Transverse colon (tissue), 4 donors: ENCODE results near the gene ANO9. TPM values are rescaled to one million over a fixed set of nuclear protein-coding genes. Genes with fewer than 3 reads are reported as not detected.
"Not testable (repeated sequence)": the region's sequence is repeated elsewhere in the genome, so short reads cannot be mapped to it uniquely, and the experiment has no call there.

Experiments
- DNase-seq: peaks from one replicate; pipeline ENCODE4 v3.0.0-alpha.2; 2019
- H3K27ac ChIP-seq, 4 donors: fragments of 200-600 bp; sonication (generic); 2 replicates each; pipeline ENCODE4 v1.5.1; 2016 to 2018; ENCODE audit warnings: inconsistent platforms in 4 of 4
- H3K27me3 ChIP-seq: fragments of 200-600 bp; sonication (generic); 2 replicates; pipeline ENCODE4 v1.5.1; 2017; ENCODE audit warnings: inconsistent platforms
- H3K36me3 ChIP-seq, 4 donors: fragments of 200-600 bp; sonication (generic); 2 replicates each; pipeline ENCODE4 v1.5.1; 2017 to 2019; ENCODE audit warnings: inconsistent platforms in 4 of 4
- H3K4me1 ChIP-seq, 4 donors: fragments of 200-600 bp; sonication (generic); 2 replicates each; pipeline ENCODE4 v1.5.1; 2017 to 2020; ENCODE audit warnings: inconsistent platforms in 4 of 4
- H3K4me3 ChIP-seq, 4 donors: fragments of 200-600 bp; sonication (generic); 1 replicate in 1 of 4; 2 replicates in 3 of 4; pipeline versions ENCODE4 v1.5.1 to v1.6.1; 2017 to 2019; ENCODE audit warnings: inconsistent platforms in 4 of 4
- H3K9me3 ChIP-seq, 2 donors: fragments of 200-600 bp; sonication (generic); 2 replicates each; pipeline ENCODE4 v1.5.1; 2017 to 2019; ENCODE audit warnings: inconsistent platforms in 2 of 2
- EP300 ChIP-seq: sonication (generic); formaldehyde crosslinking; IDR thresholded peaks from one replicate; pipeline ENCODE4 v1.6.1; 2017; ENCODE audit warnings: antibody characterized with exemption, low read depth
- POLR2A ChIP-seq: fragments of 450-650 bp; IDR thresholded peaks from one replicate; pipeline ENCODE4 v1.6.1; 2016; ENCODE audit warnings: antibody characterized with exemption, mild to moderate bottlenecking, moderate library complexity
- POLR2AphosphoS5 ChIP-seq, 3 donors: sonication (generic); formaldehyde crosslinking; IDR thresholded peaks; one replicate each; pipeline ENCODE4 v1.6.1; 2016; ENCODE audit warnings: antibody characterized with exemption in 3 of 3
- WGBS, 2 donors: methylation state at CpG; one replicate each; pipeline ENCODE4 v1.1.5; 2018; ENCODE audit warnings: low coverage in 1 of 2; 5-methylcytosine and 5-hydroxymethylcytosine counted together
- in situ Hi-C, 4 donors: fragments of 200-750 bp; cut with MboI; loops; one replicate each; pipeline versions ENCODE4 v1.15.0 to v1.15.1; 2017; ENCODE audit warnings: low sequenced_read_pairs in 3 of 4, low pct_ligation_motif_present in 1 of 4, low pct_unique_long_range_greater_than_20kb in 1 of 4
- intact Hi-C: fragments of 100-400 bp; cut with DNase I; formaldehyde crosslinking; loops from one replicate; pipeline ENCODE4 v1.15.1; 2023; ENCODE audit warnings: low total_unique reads
- total RNA-seq, 4 donors: library from RNA; depleted of rRNA; stranded (reverse); fragments of >200 nt; gene quantifications; one replicate each; pipeline ENCODE4 v1.1.0, GENCODE V29; 2016
- TF ChIP-seq, protein P1 (sequence below), 5 experiments: fragments of 200-600 bp in 3 of 5; fragments of 450-650 bp in 2 of 5; sonication (generic) in 3 of 5; IDR thresholded peaks; 1 replicate in 2 of 5; 2 replicates in 3 of 5; pipeline ENCODE4 v1.5.1; 2016 to 2017; ENCODE audit warnings: antibody characterized with exemption in 5 of 5, inconsistent platforms in 3 of 5, mild to moderate bottlenecking in 2 of 5, moderate library complexity in 1 of 5

ANO9 gene
- total RNA-seq, 4 donors from 2014 or later: 117 to 490 (median 296) TPM

DNA sequence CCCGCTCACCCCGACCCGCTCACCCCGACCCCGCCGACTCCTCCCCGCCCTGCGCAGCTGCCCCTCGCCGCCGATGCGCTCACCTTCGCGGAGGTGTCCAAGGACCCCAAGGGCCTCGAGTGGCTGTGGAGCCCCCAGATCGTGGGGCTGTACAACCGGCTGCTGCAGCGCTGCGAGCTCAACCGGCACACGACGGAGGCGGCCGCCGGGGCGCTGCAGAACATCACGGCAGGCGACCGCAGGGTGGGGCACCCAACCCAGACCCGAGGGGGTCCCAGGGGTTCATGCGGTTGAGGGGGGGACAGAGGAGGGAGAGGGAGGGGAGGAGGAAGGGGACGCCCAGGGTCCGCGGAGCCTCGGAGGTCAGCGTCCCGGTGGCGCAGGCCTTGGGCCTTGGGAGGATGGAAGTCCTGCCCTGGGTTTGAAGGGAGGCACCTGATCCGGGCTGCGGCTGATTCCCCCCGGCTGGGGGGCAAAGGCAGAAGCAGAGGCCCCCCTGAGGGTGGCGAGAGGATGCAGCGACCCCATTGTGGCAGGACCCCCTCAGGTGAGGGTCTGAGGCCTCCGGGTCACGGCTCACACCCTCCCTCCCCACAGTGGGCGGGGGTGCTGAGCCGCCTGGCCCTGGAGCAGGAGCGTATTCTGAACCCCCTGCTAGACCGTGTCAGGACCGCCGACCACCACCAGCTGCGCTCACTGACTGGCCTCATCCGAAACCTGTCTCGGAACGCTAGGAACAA, 38.6 kb downstream of the ANO9 start:
- Histone ChIP-seq H3K36me3 (no peaks in the 10 kb centered on the region), H3K4me1 (peaks cover 8 to 22% (median 17%) of the 10 kb centered on the region in 4 donors), H3K27me3 (peaks cover 13% of the 10 kb centered on the region), H3K4me3 (no peak overlapping the region), H3K9me3 (no peaks in the 10 kb centered on the region), H3K27ac (no peak overlapping the region)
- no peak for TF ChIP-seq POLR2A
- TF ChIP-seq EP300: no peak
- no peak for TF ChIP-seq POLR2AphosphoS5 (IDR thresholded peaks at IDR 0.05)
- TF ChIP-seq, protein P1, sequence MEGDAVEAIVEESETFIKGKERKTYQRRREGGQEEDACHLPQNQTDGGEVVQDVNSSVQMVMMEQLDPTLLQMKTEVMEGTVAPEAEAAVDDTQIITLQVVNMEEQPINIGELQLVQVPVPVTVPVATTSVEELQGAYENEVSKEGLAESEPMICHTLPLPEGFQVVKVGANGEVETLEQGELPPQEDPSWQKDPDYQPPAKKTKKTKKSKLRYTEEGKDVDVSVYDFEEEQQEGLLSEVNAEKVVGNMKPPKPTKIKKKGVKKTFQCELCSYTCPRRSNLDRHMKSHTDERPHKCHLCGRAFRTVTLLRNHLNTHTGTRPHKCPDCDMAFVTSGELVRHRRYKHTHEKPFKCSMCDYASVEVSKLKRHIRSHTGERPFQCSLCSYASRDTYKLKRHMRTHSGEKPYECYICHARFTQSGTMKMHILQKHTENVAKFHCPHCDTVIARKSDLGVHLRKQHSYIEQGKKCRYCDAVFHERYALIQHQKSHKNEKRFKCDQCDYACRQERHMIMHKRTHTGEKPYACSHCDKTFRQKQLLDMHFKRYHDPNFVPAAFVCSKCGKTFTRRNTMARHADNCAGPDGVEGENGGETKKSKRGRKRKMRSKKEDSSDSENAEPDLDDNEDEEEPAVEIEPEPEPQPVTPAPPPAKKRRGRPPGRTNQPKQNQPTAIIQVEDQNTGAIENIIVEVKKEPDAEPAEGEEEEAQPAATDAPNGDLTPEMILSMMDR (IDR thresholded peaks at IDR 0.05): no peak
- intact Hi-C loops (loop anchor here (10.0 kb wide), 1 partner anchor 102 kb away; the partner anchor contains the start of gene RNH1), in situ Hi-C loops (loop anchor here in 1 of 4 donors (10.0 kb wide), 1 partner anchor 52 kb away; the partner anchor contains the start of gene PTDSS2)
- 89% methylated on average over 28 of the region's 55 CpGs; no CpG with 5 or more reads in 1 of the 2 donors for WGBS, 2 donors
- DNase-seq: no peak

DNA sequence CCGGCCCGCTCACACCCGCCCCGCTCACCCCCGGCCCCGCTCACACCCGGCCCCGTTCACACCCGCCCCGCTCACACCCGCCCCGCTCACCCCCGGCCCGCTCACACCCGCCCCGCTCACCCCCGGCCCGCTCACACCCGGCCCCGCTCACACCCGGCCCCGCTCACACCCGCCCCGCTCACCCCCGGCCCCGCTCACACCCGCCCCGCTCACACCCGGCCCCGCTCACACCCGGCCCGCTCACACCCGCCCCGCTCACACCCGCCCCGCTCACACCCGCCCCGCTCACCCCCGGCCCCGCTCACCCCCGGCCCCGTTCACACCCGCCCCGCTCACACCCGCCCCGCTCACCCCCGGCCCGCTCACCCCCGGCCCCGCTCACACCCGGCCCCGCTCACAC, 40.6 kb downstream of the ANO9 start:
- Histone ChIP-seq H3K4me1 (peaks cover 4 to 19% (median 10%) of the 10 kb centered on the region in 4 donors), H3K27me3 (peaks cover 13% of the 10 kb centered on the region)
- intact Hi-C loops (loop anchor here (10.0 kb wide), 1 partner anchor 104 kb away; the partner anchor contains the start of gene RNH1), in situ Hi-C loops (loop anchor here in 1 of 4 donors (10.0 kb wide), 1 partner anchor 54 kb away; the partner anchor contains the start of gene PTDSS2)
- no CpG with 5 or more reads among the region's 52 CpGs for WGBS, 2 donors
- H3K27ac ChIP-seq, H3K36me3 ChIP-seq, H3K9me3 ChIP-seq, DNase-seq, H3K4me3 ChIP-seq: not testable (repeated sequence)

DNA sequence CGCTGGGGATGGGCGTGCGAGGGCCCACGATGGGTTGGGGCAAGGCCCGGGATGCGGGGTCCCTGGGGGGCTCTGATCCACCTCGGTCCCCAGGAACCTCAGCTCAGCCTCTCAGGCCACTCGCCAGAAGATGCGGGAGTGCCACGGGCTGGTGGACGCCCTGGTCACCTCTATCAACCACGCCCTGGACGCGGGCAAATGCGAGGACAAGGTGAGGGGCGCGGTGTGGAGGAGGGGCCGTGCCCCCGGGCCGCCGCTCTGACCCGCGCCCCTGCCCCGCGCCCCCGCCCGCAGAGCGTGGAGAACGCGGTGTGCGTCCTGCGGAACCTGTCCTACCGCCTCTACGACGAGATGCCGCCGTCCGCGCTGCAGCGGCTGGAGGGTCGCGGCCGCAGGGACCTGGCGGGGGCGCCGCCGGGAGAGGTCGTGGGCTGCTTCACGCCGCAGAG, 41.5 kb downstream of the ANO9 start:
- Histone ChIP-seq H3K27ac (no peak overlapping the region), H3K4me1 (peaks cover 0 to 24% (median 5%) of the 10 kb centered on the region in 4 donors), H3K9me3 (no peaks in the 10 kb centered on the region), H3K27me3 (peaks cover 13% of the 10 kb centered on the region), H3K4me3 (no peak overlapping the region), H3K36me3 (no peaks in the 10 kb centered on the region)
- intact Hi-C loops (loop anchor here (10.0 kb wide), 1 partner anchor 105 kb away; the partner anchor contains the start of gene RNH1), in situ Hi-C loops (loop anchor here in 1 of 4 donors (10.0 kb wide), 1 partner anchor 55 kb away; the partner anchor contains the start of gene PTDSS2)
- DNase-seq: no peak
- TF ChIP-seq POLR2AphosphoS5 (IDR thresholded peaks at IDR 0.05) (no peak), POLR2A (no peak), EP300 (no peak)
- TF ChIP-seq, protein P1 (IDR thresholded peaks at IDR 0.05): no peak
- WGBS, 2 donors: 91% methylated on average over 47 of the region's 50 CpGs; no CpG with 5 or more reads in 1 of the 2 donors

DNA sequence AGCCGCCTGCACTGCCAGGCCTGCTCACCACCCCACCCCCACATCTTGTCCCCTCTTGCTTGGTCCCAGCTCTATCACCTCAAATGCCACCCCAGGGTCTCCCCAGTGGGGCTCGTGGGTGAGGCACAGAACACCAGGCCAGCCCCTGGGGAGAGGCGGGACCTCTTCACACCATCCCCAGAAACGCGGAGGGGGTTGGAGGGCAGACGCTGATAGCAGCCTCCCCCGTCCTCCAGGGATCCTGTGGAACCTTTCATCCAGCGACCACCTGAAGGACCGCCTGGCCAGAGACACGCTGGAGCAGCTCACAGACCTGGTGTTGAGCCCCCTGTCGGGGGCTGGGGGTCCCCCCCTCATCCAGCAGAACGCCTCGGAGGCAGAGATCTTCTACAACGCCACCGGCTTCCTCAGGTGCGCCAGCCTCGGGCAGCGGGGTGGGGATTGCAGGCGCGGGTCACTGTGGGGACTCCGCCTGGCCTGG, 42.0 kb downstream of the ANO9 start:
- intact Hi-C loops (loop anchor here (10.0 kb wide), 1 partner anchor 105 kb away; the partner anchor contains the start of gene RNH1), in situ Hi-C loops (loop anchor here in 1 of 4 donors (10.0 kb wide), 1 partner anchor 55 kb away; the partner anchor contains the start of gene PTDSS2)
- H3K36me3 ChIP-seq: no peaks in the 10 kb centered on the region
- 65% methylated on average over 21 of the region's 21 CpGs; no CpG with 5 or more reads in 1 of the 2 donors for WGBS, 2 donors
- H3K4me1 ChIP-seq: peaks cover 0 to 26% (median 4%) of the 10 kb centered on the region in 4 donors
- no peak overlapping the region for H3K27ac ChIP-seq
- H3K27me3 ChIP-seq: peaks cover 13% of the 10 kb centered on the region
- TF ChIP-seq EP300: no peak
- no peaks in the 10 kb centered on the region for H3K9me3 ChIP-seq
- no peak overlapping the region for H3K4me3 ChIP-seq
- no peak for DNase-seq

DNA sequence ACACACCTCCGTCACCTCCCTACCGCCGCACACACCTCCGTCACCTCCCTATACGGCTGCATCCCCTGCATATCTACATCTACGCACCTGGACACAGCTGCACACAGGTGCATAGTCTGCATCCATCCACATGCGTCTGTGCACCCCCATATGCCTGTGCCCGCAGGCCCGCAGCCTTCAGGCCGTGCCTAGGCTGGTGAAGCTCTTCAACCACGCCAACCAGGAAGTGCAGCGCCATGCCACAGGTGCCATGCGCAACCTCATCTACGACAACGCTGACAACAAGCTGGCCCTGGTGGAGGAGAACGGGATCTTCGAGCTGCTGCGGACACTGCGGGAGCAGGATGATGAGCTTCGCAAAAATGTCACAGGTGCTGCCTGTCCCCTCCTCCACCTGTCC, 43.0 kb downstream of the ANO9 start:
- DNase-seq: no peak
- Histone ChIP-seq H3K27me3 (peaks cover 13% of the 10 kb centered on the region), H3K27ac (no peak overlapping the region), H3K36me3 (no peaks in the 10 kb centered on the region), H3K4me1 (peaks cover 0 to 26% (median 4%) of the 10 kb centered on the region in 4 donors), H3K4me3 (no peak overlapping the region), H3K9me3 (no peaks in the 10 kb centered on the region)
- TF ChIP-seq EP300 (no peak), POLR2AphosphoS5 (IDR thresholded peaks at IDR 0.05) (no peak)
- TF ChIP-seq, protein P1 (IDR thresholded peaks at IDR 0.05): no peak
- 89 to 94% methylated on average over 7 to 20 of the region's 20 CpGs for WGBS, 2 donors
- in situ Hi-C loops (no loop called here), intact Hi-C loops (no loop called here)
